NCI-H2081 treated with DMSO at 0.1 percent for 48 hours (cell line): Measurements from ENCODE around the gene KCND3.

Source experiments
- DNase-seq: peaks from one replicate; lab custom pipeline; 2025; lab: John Stamatoyannopoulos, UW

Gene KCND3

DNA sequence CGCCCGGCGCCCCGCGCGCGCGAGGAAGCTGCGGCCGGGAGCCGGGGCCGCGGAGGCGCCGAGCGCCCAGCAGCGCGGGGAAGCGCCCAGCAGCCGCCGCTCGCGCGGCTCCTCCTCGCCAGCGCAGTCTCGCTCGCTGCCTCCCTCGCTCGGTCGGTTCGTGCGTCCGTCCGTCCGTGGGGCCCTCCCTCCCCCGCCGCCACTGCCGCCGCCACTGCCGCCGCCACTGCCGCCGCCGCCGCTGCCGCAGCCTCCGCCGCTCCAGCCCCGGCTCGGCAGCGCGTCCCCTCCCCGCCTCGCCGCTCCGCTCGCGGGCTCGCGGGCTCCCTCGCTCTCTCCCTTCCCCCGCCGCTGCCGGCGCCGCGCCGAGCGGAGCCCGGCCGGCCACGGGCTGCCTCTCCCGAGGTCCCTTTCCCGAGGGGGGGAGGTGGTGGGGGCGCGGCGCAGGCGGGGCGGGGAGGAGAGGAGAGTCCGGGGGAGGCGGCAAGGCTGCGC lies at the start of gene KCND3:
KCND3 (minus strand) TSS at position 138 of the 495 bp plus-strand sequence.
- DNase-seq = no peak

DNA sequence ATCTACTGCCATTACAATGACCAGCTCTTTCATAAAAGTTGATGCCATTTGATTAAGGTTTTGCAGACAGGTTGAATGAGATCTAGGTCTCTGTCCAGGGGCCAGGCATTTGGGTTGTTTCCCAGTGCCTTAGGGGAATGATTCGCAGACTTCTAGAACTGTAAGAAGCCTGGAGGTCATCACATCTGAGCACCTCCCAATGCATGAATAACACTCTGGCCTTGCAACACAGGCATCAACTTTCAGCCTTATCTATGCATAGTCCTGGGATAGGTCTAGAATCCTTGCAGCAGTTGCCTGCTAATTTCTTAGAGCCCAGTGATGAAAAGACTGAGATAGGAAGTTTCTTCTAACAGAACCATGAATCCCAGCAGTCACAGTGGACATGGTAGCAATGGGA lies 44.8 kb upstream of the KCND3 start:
- DNase-seq = no peak

DNA sequence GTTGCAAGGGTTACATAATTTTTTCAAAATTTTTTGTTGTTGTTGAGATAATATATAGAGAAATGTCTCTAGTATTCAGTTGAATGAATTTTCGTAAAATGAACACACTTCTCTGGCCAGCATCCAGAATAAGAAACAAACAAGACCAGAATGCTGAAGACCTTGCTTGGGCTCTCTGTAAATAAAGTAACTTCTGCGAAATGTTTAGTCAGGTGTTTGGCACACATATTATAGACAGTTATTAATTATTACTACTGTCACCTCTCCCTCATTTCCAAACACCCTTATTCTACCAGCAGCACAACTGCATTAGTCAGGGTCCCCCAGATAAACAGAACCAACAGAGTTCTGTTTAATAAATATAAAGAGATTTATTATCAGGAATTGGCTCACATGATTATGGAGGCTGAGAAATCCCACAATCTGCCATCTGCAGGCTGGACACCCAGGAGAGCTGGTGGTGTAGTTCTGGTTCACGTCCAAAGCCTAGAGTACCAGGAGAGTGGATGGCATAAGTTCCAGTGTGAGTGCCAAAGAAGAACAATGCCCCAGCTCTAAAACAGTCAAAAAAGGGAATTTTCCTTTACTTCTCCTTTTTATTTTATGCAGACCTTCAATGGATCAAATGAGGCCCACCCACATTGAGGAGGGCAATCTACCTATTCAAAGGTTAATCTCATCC lies 44.1 kb upstream of the KCND3 start:
- DNase-seq = no peak

DNA sequence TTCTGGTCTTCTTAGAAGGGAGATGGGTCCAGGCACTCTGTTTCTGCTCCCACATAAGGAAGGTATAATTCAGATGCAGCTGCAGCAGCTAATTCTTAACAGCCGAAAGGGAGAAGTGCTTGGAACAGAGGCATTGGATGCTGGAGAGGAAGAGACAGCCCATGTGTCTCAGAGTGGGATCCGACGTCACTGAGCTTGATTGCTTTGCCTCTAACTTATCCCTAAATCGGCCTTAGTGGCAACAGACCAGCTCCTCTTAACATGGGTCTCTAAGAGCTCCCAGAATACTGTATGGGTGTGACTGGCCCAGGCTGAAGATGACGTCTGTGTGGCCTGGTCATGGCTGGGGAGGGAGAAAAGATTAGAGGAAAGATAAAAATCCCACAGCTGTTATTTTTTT lies 40.7 kb upstream of the KCND3 start:
- no peak for DNase-seq

DNA sequence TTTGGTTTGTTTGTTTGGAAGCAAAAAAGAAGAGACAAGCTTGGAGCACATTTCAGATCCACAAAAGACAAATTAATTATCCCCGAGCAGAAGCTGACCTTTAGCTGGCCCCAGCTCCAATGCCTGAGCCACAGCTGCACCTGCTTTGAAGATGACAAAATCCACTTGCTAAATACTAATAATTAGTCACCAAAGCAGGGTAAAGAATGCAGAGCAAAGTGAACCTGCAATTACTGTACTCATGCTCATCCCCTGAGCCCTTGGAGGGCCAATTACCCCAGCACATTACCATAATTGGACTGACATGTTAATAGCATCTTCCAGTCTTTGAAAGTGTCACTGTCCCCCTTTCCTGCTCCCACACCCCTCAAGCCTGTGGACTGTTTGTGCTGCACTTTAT lies 38.2 kb upstream of the KCND3 start:
- no peak for DNase-seq

DNA sequence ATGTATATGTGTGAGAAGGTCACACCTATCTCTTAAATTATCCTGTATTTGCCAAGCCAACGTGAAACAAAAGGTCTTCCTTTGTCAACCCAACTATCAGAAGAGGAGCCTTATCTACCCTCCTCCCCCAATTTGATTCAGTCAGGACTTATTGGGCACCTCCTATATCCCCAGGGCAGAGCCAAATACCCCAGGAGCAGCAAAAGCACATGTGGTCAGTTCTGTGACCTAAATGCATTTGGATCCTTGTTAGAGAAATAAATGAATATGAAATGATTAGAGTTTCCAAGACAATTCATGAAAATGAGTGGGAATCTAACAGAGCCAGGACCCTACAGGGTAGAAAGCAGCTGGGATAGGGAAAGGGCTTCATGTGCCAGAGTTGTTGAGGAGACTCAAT lies 37.0 kb upstream of the KCND3 start:
- DNase-seq = no peak

DNA sequence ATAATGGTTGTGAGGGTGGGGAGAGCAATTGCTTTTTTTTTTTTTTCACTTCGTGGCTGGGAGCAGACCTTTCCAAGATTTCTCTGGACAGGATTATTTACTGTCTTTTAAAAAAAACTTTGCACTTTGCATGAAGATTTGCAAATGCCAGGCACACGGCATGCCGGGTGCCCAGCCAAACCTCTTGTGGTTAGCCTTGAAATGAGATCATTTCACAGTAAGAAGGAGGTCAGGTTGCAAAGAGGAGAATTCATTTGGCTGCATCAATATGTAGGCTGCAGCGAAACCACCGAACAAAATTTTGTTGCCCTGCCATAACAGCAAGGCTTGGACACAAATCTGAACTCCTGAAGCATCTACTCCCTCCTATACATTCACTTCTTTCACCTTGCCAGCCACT lies 36.5 kb upstream of the KCND3 start:
- DNase-seq = no peak

DNA sequence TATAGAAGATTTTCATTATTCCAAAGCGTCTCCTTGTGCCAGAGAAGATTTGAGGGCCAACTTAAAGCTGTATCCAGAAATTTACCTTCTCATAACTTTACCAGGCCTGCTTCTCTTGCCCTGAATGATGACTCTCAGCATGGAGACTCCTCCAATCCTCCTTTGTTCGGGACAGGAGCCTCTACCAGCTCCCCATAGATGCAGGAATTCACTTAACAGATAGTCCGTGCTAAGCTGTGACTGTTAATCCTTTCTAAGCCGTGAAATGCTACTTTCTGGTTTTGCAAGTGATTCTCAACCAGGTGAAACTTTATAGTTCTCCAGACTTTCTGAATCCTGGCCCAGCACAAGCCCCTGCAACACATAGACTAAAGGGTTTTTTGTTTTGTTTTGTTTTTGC lies 31.8 kb upstream of the KCND3 start:
- DNase-seq = no peak

DNA sequence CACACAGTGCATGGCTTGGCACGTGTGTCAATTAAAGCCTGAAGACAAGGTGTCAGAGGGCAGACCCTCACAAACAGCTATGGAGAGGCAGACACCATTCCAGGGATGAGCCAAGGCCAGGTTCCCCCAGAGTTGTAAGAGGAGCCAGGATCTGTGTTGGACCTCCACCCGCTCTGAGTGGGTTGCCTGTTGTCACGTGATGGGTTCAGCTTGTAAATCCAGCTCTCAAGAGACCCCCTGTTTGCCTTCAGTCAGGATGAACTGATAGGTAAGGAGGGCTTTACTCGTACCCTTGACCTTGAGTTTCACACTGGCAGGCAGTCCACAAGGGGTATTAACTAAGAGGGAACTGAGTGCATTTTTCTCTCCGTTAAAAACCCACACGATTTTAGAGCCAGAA lies 27.7 kb upstream of the KCND3 start:
- DNase-seq = no peak

DNA sequence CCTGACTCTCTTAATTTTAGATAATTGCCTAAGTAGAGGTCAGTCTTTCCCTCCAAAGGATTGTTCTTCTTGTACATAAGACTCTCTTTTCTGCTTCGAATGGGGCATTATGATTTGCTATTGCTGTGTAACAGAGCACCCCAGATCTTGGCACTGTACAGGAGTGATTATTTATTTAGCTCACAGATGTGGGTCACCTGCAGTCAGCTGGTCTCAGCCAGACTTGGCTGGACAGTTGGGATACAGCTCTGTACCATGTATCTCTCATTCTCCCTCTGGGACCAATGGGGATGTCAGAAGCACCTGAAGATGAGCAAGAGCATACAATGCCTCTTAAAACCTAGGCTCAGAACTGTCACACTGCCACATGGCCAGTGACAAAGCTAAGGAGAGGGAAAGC lies 23.4 kb upstream of the KCND3 start:
- no peak for DNase-seq

DNA sequence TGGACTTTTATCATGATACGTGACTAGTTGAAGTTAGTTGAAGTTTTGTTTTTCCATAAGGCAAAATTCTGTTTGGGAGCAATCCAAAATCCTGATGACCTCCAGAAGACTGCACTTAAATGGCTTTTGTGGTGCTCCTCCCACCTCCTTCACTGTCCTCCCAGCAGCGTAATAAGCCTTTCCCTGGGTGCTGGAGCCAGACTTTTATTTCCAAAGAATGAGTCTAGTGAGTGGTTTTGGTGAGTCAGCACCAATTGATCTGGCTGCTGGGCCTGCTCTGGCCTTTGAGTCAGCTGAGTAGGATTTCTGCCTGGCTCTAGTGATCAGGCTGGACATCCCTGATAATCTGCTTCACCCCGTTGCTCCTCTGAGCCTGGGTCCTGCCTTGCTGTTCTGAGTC lies 21.7 kb upstream of the KCND3 start:
- no peak for DNase-seq

DNA sequence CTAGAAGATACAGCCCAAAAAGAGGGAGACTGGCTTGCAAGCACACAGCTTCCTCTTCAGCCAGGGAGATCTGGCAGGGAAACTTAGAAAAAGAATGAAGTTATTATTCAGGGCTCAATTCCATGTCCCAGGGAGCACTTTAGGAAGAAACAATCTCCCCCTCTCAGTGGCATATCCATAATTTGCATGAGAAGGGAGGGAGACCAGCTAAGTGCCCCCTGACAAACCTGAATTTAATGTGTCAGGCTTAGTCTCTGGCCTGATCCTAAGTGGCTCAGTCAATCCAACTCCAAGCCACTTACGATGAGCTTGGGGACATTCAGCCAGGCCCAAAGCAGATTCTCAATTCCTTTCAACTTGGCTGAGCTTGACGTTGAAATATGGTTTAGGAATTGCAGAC lies 17.7 kb upstream of the KCND3 start:
- no peak for DNase-seq

DNA sequence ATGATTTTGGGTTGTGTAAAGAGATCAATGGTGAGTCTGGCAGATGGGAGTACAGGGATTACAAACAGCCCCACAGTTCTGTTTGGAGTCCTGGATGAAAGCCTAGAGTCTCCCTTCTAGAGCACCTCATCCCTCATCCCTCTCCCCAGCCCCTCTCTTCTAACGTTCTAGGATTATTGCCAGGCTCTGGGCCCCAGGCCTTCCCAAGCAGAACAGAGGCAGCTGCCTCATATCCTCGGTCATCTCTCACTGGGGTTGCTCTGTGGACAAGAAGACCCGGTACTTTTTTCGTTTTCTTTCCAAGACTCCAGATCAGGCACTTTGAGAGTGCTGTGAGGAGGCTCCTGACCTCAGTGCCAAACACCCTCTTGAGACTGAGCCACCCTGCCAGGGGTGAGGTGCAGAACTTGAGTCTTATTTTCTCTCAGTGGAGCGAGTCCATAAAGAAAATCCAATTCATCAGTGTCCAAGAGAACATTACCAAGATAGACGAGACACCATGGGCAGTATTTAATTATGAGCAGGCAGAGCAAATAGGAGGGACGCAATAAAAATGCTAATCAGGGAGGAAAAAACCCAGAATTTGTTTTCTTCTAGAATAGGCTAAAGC lies 17.1 kb upstream of the KCND3 start:
- no peak for DNase-seq

DNA sequence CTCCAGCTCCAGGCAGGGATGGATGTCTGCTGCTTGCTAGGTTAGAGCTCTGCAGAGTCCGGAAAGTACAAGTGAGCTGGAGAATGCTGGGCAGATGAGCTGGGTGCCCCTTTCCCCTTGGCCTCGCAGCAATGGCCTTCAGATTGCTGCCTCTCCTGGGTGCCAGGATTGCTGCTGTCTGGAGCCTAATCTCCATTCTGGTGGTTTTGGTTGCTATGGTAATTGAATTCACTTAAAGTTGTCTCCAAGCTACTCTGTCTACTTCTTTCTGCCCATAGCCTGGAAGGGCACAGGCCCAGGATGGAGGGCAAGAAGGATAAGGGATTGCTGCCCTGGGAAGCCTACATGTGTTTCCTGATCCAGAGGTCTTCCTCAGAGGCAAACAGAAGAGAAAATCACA lies 14.6 kb upstream of the KCND3 start:
- DNase-seq = no peak

DNA sequence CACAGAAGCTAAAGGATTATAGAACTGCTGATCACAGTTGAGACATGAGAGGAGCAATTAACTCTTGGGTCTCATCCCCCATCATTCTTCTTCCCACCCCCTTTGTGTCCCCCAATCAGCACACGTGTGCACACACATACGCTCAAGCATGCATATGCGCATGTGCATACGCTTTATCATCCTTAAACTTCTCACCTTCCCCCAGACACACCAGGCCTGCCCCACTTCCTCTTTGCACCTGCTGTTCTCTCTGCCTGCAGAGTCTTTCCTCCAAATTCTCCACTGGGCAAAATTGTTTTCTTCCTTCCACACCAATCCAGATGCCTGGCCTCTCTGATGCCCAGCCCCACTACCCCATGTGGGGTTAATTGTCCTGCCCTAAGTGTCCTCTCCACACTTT lies 13.0 kb upstream of the KCND3 start:
- DNase-seq = no peak

DNA sequence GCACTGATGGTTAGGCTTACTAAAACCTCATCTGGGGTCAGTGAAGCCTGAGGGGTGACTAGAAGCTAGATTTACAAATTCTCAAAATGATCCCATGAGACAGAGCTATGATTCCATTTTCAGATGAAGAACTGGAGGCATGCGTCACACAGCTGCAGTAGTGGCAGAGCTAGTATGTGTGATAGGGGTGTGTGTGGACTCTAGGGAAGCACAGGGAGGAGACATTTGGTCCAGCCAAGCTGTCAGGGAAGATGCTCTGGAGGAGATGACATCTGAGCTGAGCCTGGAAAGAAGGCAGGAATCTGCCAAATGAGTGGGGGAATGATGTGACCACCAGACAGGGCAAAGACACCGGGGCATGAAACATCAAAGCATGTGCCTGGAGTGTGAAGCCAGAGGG lies 12.0 kb upstream of the KCND3 start:
- DNase-seq = no peak

DNA sequence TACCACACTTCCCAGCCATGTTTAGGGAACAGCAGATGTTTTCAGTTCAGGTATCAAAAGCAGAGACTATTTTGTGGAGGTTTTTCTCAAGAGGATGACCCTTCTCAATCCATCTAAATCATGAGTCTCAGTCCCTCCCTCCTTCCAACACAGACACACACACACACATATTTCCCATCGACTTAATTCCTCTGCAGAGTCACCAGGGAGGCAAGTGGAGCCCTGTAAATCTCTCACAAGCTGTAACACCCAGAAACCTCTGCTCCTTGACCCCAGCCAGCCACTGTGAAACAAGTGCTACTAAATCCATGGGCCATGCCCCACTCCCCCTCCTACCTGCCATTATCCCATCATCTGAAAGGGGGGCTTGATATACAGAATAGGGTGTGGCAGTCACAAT lies 10.6 kb upstream of the KCND3 start:
- DNase-seq = no peak

DNA sequence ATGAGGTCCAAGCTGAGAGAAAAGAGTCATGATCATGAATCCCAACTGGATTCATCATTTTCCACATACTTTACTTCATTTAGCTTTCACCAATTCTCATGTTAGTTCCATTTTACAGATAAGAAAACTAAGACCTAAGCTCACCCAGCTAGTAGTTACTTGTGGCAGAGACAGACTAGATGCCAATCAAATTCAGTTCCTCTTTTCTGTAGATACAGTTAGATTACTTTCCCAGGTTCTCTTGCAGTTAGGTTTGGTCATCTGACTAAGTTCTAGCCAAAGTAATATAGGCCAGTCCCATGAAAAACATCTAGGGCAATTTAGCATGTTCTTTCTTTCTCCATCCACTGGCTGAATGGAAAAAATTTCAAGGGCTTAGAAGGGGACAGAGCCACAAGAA lies 8.9 kb upstream of the KCND3 start:
- DNase-seq = no peak

DNA sequence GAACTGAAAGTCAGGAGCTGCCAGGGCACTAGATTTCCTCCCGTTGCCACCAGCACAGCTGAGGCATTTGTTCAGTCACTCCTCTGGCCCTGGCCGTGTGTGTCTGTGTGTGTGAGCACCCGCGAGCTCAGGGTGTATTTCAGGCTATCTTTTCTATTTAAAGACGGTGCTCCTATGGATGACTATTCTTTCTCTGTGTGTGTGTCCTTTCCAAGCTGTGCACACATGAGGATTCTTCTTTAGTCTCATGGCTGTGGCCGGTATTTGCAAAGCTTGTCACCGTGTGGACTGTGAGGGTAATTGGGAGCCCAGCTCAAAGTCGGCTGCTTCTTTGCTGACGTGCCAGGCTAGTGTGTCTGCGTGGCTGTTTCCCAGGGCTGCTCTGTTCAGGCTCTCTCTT lies 3.0 kb upstream of the KCND3 start:
- no peak for DNase-seq

DNA sequence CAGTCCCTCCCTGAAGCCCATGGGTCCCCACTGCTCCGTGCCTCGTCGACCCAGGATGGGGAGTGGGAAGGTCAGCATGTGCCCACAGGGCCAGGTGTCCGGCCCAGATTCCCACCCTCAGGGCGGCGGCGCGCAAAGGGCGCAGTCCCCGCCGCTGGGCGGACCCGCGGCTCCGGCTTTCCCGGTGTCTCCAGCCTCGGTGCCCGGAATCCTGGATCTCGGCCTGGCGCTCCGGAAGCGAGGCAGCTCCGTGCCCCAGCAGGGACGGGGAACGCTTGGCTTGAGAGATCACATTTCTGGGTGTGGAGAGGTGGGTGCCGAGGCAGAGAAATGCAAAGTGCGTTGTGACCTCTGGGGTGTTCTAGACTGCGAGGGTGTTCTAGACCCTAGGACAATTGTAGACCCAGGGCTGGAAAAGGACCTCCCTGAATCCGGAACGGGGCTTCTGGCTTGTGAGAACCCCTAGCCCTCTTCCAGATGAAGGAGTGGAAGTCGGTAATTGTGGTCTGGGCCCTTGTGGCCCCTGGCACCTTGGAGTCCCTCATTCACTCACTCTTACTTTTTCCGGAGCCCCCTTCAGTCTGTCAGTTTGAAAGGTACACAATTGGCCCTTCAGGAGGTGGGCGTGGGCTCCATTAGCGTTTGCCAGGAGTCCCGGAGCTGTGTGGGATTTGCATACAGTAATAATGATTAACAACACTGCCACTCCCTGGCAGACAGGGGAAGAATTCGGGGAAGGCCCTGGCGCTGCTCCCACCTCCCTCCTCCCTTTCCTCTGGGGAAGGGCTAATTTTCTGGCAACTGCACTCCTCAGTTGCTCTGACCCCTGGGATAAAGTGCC lies 1.6 kb upstream of the KCND3 start:
- DNase-seq = peak; percentile 1

DNA sequence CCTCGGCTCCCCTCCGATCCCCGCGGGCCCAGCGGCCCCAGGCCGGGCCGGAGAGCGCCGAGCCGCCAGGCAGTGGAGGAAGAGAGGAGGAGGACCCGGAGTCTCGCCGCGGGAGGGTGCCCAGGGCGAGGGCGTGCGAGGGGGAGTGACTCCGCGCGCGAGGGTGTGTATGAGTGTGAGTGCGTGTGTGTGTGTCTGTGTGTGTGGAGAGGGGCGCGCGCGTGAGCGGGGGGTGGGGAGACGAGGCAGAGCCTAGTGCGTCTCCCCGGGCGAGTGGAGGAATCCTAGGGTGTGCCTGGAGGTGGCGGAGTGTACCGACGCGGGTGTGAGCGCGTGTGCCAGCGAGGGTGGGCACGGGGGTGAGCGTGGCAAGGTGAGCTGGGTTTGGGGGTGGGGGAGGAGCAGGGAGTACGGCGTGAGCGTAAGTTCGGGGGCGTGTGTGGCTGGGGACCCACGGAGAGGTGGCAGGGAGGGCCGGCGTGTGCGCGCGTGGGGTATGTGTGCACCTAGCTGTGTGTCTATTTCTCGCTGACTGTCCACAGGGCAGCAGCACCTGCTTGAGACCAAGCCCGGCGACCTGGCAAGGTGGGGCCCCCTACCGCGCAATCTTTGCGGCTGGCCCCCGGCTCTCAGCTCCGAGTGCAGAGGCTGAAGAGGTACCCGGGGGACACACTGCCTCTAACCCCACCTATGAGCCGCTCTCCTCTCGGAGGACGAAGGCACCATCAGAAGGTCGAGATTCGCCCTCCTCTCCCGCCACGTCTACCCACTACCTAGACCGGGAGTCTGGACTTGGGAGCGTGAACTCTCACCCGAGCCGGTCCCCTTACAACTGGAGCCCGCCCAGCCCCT lies 784 bp upstream of the KCND3 start:
- no peak for DNase-seq

DNA sequence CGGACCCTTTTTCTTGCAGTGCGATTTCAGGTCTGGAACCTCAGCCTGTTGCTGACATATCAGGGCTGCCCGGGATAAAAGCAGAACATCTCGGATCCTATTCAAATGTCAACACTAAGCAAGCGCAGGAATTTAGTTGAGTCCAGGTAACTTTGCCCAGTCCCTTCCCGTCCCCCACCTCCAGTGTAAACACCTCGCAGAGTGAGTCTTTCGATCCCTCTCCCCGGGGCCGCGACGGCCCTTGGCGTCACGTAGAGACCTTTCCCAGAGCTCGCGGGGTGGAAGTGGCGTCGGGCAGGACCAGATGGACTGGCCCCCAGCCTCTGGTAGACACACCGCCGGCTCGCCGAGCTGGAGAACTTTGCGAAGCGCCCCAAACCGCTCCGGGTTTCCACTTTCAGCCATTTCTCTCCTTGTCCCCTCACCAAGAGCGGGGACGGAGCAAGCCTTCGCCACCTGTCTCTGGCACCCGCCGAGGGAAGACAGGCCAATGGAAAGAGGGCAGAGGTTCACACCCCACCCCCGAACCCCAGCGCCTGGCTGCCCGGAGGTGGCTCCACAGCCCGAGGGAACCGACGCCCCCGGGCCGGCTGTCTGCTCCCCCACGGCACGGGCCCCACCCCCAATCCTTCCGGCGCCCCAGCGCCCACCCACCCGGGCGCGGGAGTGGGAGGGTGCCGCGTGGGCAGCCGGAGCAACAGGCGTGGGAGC lies 570 bp downstream of the KCND3 start:
- no peak for DNase-seq
